H1 (cell line): Measurements from ENCODE around the gene ALDH5A1. TPM values are rescaled to one million over a fixed set of nuclear protein-coding genes. Genes with fewer than 3 reads are reported as not detected.

ENCODE experiments used
- CTCF ChIA-PET: fragments of 300-600 bp; sonication (Branson Sonifier 250); formaldehyde crosslinking; loops from one replicate; lab custom pipeline; 2021; ENCODE audit not compliant: partially characterized antibody; lab: Charles Lee
- POLR2A ChIA-PET: fragments of 300-600 bp; sonication (Branson Sonifier 250); formaldehyde crosslinking; loops from one replicate; lab custom pipeline; 2021; ENCODE audit warnings: inconsistent platforms; ENCODE audit not compliant: partially characterized antibody; lab: Charles Lee
- DNase-seq, 2 experiments: peaks; one replicate each; pipeline versions ENCODE4 v3.0.0 to v3.0.0-alpha.2; 2010 to 2022; ENCODE audit warnings: low spot score in 2 of 2, low read depth in 1 of 2, mixed read lengths in 1 of 2
- FAIRE-seq: peaks from 2 replicates; lab custom pipeline; 2011; peaks lifted over from hg19 to GRCh38; lab: Jason Lieb, UNC
- H2AFZ ChIP-seq: 2 replicates; pipeline ENCODE4 v1.8.1; 2012; ENCODE audit warnings: low read length, inconsistent platforms
- H2AK5ac ChIP-seq: 2 replicates; pipeline ENCODE4 v1.6.1; 2013; ENCODE audit warnings: low read depth, low read length
- H2BK120ac ChIP-seq: replicated peaks from 2 replicates; pipeline ENCODE3; 2013; ENCODE audit warnings: low read depth, low read length, inconsistent platforms
- H2BK12ac ChIP-seq: 2 replicates; pipeline ENCODE4 v1.6.1; 2013; ENCODE audit warnings: low read depth, low read length
- H2BK15ac ChIP-seq: 2 replicates; pipeline ENCODE4 v1.6.1; 2013; ENCODE audit warnings: low read length
- H2BK20ac ChIP-seq: 2 replicates; pipeline ENCODE4 v1.6.1; 2013; ENCODE audit warnings: low read length
- H2BK5ac ChIP-seq: 2 replicates; pipeline ENCODE4 v1.6.1; 2013; ENCODE audit warnings: low read depth, low read length
- H3K14ac ChIP-seq: 2 replicates; pipeline ENCODE4 v1.6.1; 2013; ENCODE audit warnings: inconsistent platforms; ENCODE audit not compliant: insufficient read length
- H3K18ac ChIP-seq: 2 replicates; pipeline ENCODE4 v1.6.1; 2013; ENCODE audit warnings: low read length; ENCODE audit errors: extremely low read depth
- H3K23ac ChIP-seq: 2 replicates; pipeline ENCODE4 v1.6.1; 2013; ENCODE audit warnings: inconsistent platforms; ENCODE audit not compliant: insufficient read length
- H3K23me2 ChIP-seq: 2 replicates; pipeline ENCODE4 v1.6.1; 2013; ENCODE audit warnings: low read depth, low read length
- H3K27ac ChIP-seq: 2 replicates; pipeline ENCODE4 v1.6.1; 2011; ENCODE audit warnings: low read depth, low read length, inconsistent platforms
- H3K27me3 ChIP-seq, 4 experiments: replicated peaks in 1 of 4; 1 replicate in 1 of 4; 2 replicates in 3 of 4; pipeline versions ENCODE4 v1.6.1 to v1.8.1; 2011 to 2013; ENCODE audit warnings: low read length in 3 of 4, mild to moderate bottlenecking in 3 of 4, inconsistent platforms in 2 of 4, mixed read lengths in 2 of 4, moderate library complexity in 1 of 4; ENCODE audit not compliant: control insufficient read depth in 3 of 4, insufficient read depth in 3 of 4; ENCODE audit errors: extremely low read depth in 1 of 4
- H3K36me3 ChIP-seq, 4 experiments: 2 replicates each; pipeline versions ENCODE4 v1.6.1 to v1.8.1; 2011 to 2013; ENCODE audit warnings: mild to moderate bottlenecking in 4 of 4, low read length in 3 of 4, moderate library complexity in 2 of 4, control low read depth in 1 of 4, inconsistent platforms in 1 of 4; ENCODE audit not compliant: insufficient read depth in 4 of 4, control insufficient read depth in 2 of 4
- H3K4ac ChIP-seq: replicated peaks from 2 replicates; pipeline ENCODE3; 2013; ENCODE audit warnings: low read length, low read depth, mixed read lengths, inconsistent platforms; ENCODE audit not compliant: insufficient read length
- H3K4me1 ChIP-seq, 4 experiments: replicated peaks in 1 of 4; 1 replicate in 1 of 4; 2 replicates in 3 of 4; pipeline versions ENCODE4 v1.6.1 to v1.8.1; 2011 to 2013; ENCODE audit warnings: low read length in 3 of 4, inconsistent platforms in 2 of 4, mixed read lengths in 1 of 4; ENCODE audit not compliant: insufficient read depth in 4 of 4, control insufficient read depth in 3 of 4
- H3K4me2 ChIP-seq, 2 experiments: 2 replicates each; pipeline versions ENCODE4 v1.6.1 to v1.8.1; 2011 to 2013; ENCODE audit warnings: low read depth in 2 of 2, low read length in 2 of 2, control low read depth in 1 of 2, inconsistent platforms in 1 of 2, mild to moderate bottlenecking in 1 of 2; ENCODE audit not compliant: insufficient read depth in 1 of 2
- H3K4me3 ChIP-seq, 4 experiments: fragments of 200-600, 300-600 bp in 1 of 4; sonication (generic), shearing (Covaris generic), sonication (Bioruptor Twin) in 1 of 4; 2 replicates each; pipeline versions ENCODE4 v1.5.1 to v1.8.1; 2011 to 2016; ENCODE audit warnings: low read length in 4 of 4, low read depth in 3 of 4, control low read depth in 2 of 4, inconsistent platforms in 2 of 4, mild to moderate bottlenecking in 2 of 4, mixed read lengths in 1 of 4, moderate library complexity in 1 of 4; ENCODE audit not compliant: insufficient read depth in 2 of 4; ENCODE audit errors: extremely low read depth in 1 of 4
- H3K56ac ChIP-seq: replicated peaks from 2 replicates; pipeline ENCODE3; 2013; ENCODE audit warnings: low read depth, mild to moderate bottlenecking, mixed read lengths, low read length, inconsistent platforms; ENCODE audit not compliant: insufficient read length
- H3K79me1 ChIP-seq: 2 replicates; pipeline ENCODE4 v1.6.1; 2013; ENCODE audit warnings: low read depth, low read length, control low read depth
- H3K79me2 ChIP-seq, 2 experiments: 2 replicates each; pipeline versions ENCODE4 v1.6.1 to v1.8.1; 2012 to 2013; ENCODE audit warnings: low read length in 2 of 2, mild to moderate bottlenecking in 2 of 2, inconsistent platforms in 1 of 2; ENCODE audit not compliant: insufficient read depth in 2 of 2, control insufficient read depth in 1 of 2
- H3K9ac ChIP-seq, 4 experiments: replicated peaks in 1 of 4; 1 replicate in 1 of 4; 2 replicates in 3 of 4; pipeline versions ENCODE4 v1.6.1 to v1.8.1; 2011 to 2013; ENCODE audit warnings: low read depth in 3 of 4, low read length in 3 of 4, control low read depth in 2 of 4, mild to moderate bottlenecking in 2 of 4, moderate library complexity in 2 of 4, inconsistent platforms in 1 of 4; ENCODE audit errors: extremely low read depth in 1 of 4
- H3K9me3 ChIP-seq, 2 experiments: 2 replicates each; pipeline versions ENCODE4 v1.6.1 to v1.8.1; 2012 to 2013; ENCODE audit warnings: mild to moderate bottlenecking in 2 of 2, moderate library complexity in 2 of 2, control low read depth in 1 of 2, inconsistent platforms in 1 of 2, low read depth in 1 of 2, low read length in 1 of 2, mixed read lengths in 1 of 2; ENCODE audit not compliant: insufficient read depth in 2 of 2
- H4K20me1 ChIP-seq, 2 experiments: replicated peaks in 1 of 2; 2 replicates each; pipeline versions ENCODE3 to v1.8.1; 2011 to 2013; ENCODE audit warnings: inconsistent platforms in 2 of 2, low read length in 2 of 2, mild to moderate bottlenecking in 1 of 2; ENCODE audit not compliant: insufficient read depth in 2 of 2, control insufficient read depth in 1 of 2
- H4K5ac ChIP-seq: 2 replicates; pipeline ENCODE4 v1.6.1; 2013; ENCODE audit warnings: low read length, low read depth, mixed read lengths, inconsistent platforms; ENCODE audit not compliant: insufficient read length
- H4K8ac ChIP-seq: 2 replicates; pipeline ENCODE4 v1.8.0; 2013; ENCODE audit warnings: mild to moderate bottlenecking, moderate library complexity, low read length, inconsistent platforms; ENCODE audit not compliant: insufficient read depth; ENCODE audit errors: extremely low read depth
- H4K91ac ChIP-seq: replicated peaks from 2 replicates; pipeline ENCODE3; 2013; ENCODE audit warnings: low read length, mixed read lengths, inconsistent platforms; ENCODE audit not compliant: insufficient read length
- ASH2L ChIP-seq: fragments of 200-600, 300-600 bp; sonication (generic); IDR thresholded peaks from one replicate; pipeline ENCODE4 v1.7.1; 2017; ENCODE audit warnings: low read length
- ATF3 ChIP-seq: IDR thresholded peaks from 2 replicates; pipeline ENCODE4 v1.6.1; 2011; ENCODE audit warnings: low read depth, mild to moderate bottlenecking, low read length; ENCODE audit not compliant: insufficient read depth
- HDAC6 ChIP-seq: IDR thresholded peaks from one replicate; pipeline ENCODE4 v1.7.1; 2012; ENCODE audit warnings: low read depth, mild to moderate bottlenecking, inconsistent platforms, low read length, moderate library complexity
- RFX5 ChIP-seq: IDR thresholded peaks from 2 replicates; pipeline ENCODE4 v1.6.1; 2011; ENCODE audit warnings: low read depth, low read length, improper control_type of control experiment, borderline replicate concordance
- SUZ12 ChIP-seq: fragments of 200-600 bp; sonication (generic); IDR thresholded peaks from 2 replicates; pipeline ENCODE4 v1.6.1; 2012; ENCODE audit warnings: mild to moderate bottlenecking, inconsistent platforms, low read length, moderate library complexity, mixed read lengths
- TAF1 ChIP-seq: IDR thresholded peaks from 2 replicates; pipeline ENCODE4 v1.6.1; 2011; ENCODE audit warnings: mild to moderate bottlenecking, low read depth, low read length
- TBP ChIP-seq: IDR thresholded peaks from 2 replicates; pipeline ENCODE4 v1.6.1; 2011; ENCODE audit warnings: low read depth, low read length, improper control_type of control experiment
- WGBS, 2 experiments: shearing (Covaris generic) in 1 of 2; methylation state at CpG; one replicate each; pipeline versions ENCODE4 v1.1.6 to v1.1.7; 2013 to 2015; ENCODE audit warnings: low lambda C conversion rate in 2 of 2, mixed read lengths in 2 of 2, inconsistent platforms in 1 of 2, low coverage in 1 of 2, missing lambda C conversion rate in 1 of 2; ENCODE audit not compliant: insufficient replicate concordance in 2 of 2, insufficient coverage in 1 of 2, insufficient read length in 1 of 2; ENCODE audit errors: extremely low coverage in 1 of 2, missing lambda C conversion rate in 1 of 2; 5-methylcytosine and 5-hydroxymethylcytosine counted together
- polyA plus RNA-seq, 7 experiments: library from polyadenylated mRNA; depleted of rRNA in 3 of 7; stranded (reverse) in 5 of 7; unstranded in 2 of 7; fragments of >200 nt in 5 of 7; fragments of 200-250 nt in 2 of 7; gene quantifications; 1 replicate in 5 of 7; 2 replicates in 1 of 7; 4 replicates in 1 of 7; pipeline versions ENCODE4 v1.2.1 to v1.2.3, GENCODE V29; 2011 to 2013; ENCODE audit warnings: missing spikeins in 2 of 7, mixed read lengths in 2 of 7
- total RNA-seq: library from RNA; stranded (reverse); fragmentation: NEBNext Ultra II Directional; extraction: Animal tissue kit (Norgen Biotek cat#: 25700); gene quantifications from 2 replicates; pipeline ENCODE4 v1.2.1, GENCODE V29; 2021

ALDH5A1 gene
- total and polyA plus RNA-seq, 2 of the 8 experiments (the other 6 are each of a cell fraction or from before 2014, with no cell fraction given): 1.5 to 2.4 TPM

- Histone ChIP-seq H2BK120ac (no peak overlapping the region), H3K36me3 (no peaks in the 10 kb centered on the region), H3K56ac (no peak overlapping the region), H4K5ac (no peak overlapping the region), H2BK15ac (0 out of 2 replicates have a peak overlapping the region, but pooled peaks have one; percentile 16), H3K23ac (no peak overlapping the region), H4K91ac (no peak overlapping the region), H3K23me2 (no peaks in the 10 kb centered on the region; the same call in 1 of the 2 replicates), H3K9me3 (no peaks in the 10 kb centered on the region), H3K18ac (no peak overlapping the region), H3K9ac (no peak overlapping the region), H3K79me2 (no peaks in the 10 kb centered on the region), H2AK5ac (no peak overlapping the region), H2BK12ac (no peak overlapping the region), H3K4ac (no peak overlapping the region), H4K20me1 (no peaks in the 10 kb centered on the region), H3K79me1 (no peaks in the 10 kb centered on the region), H3K27ac (no peak overlapping the region), H3K4me2 (no peak overlapping the region), H2BK20ac (no peak overlapping the region), H3K27me3 (no peaks in the 10 kb centered on the region), H2AFZ (no peak overlapping the region), H3K4me3 (no peak overlapping the region), H2BK5ac (no peak overlapping the region), H3K14ac (no peak overlapping the region), H4K8ac (no peak overlapping the region), H3K4me1 (no peaks in the 10 kb centered on the region)
- CTCF ChIA-PET: interaction anchor here (1.5 to 2.1 kb wide), 4 partner anchors 8 to 87 kb away, joined by 4 to 6 read pairs (median 5); partner anchors contain the start of gene ALDH5A1
- FAIRE-seq: no peak
- WGBS, 2 experiments: 86% methylated on average over 4 of the region's 4 CpGs; no CpG with 5 or more reads in 1 of the 2 experiments
- POLR2A ChIA-PET: no interaction called here
- DNase-seq: no peak
- no peak for TF ChIP-seq ATF3
- no peak for TF ChIP-seq HDAC6
- TF ChIP-seq ASH2L: no peak
- TF ChIP-seq TAF1: no peak
- TF ChIP-seq TBP: no peak
- no peak for TF ChIP-seq SUZ12
- TF ChIP-seq RFX5: no peak
Measured at GRCh38 chr6:24517659-24518543, 23.1 kb downstream of the ALDH5A1 start.
